ENCODE results near the gene DNAH6.

DNAH6 gene

GRCh38 chr2:84636080-84636971, 120.0 kb downstream of the DNAH6 start:
- DNase-seq (ENCODE audit: low spot score): no peak

- DNase-seq (ENCODE audit: low spot score): no peak
Observed at GRCh38 chr2:84639751-84640150, 123.5 kb downstream of the DNAH6 start.

GRCh38 chr2:84640411-84640810, 124.1 kb downstream of the DNAH6 start:
- DNase-seq (ENCODE audit: low spot score): no peak

- no peak for DNase-seq (ENCODE audit: low spot score)
Observed at GRCh38 chr2:84641021-84641420, 124.7 kb downstream of the DNAH6 start.

- DNase-seq (ENCODE audit: low spot score): no peak
Observed at GRCh38 chr2:84643991-84644390, 127.7 kb downstream of the DNAH6 start.

GRCh38 chr2:84646514-84646913, 130.2 kb downstream of the DNAH6 start:
- DNase-seq (ENCODE audit: low spot score): no peak

- no peak for DNase-seq (ENCODE audit: low spot score)
Observed at GRCh38 chr2:84647267-84647666, 131.0 kb downstream of the DNAH6 start.

GRCh38 chr2:84649058-84649457, 132.8 kb downstream of the DNAH6 start:
- DNase-seq (ENCODE audit: low spot score): no peak

GRCh38 chr2:84649487-84650142, 133.3 kb downstream of the DNAH6 start:
- no peak for DNase-seq (ENCODE audit: low spot score)

- DNase-seq (ENCODE audit: low spot score): no peak
Observed at GRCh38 chr2:84652431-84652830, 136.1 kb downstream of the DNAH6 start.

- no peak for DNase-seq (ENCODE audit: low spot score)
Observed at GRCh38 chr2:84653302-84653701, 137.0 kb downstream of the DNAH6 start.

GRCh38 chr2:84654414-84654813, 138.1 kb downstream of the DNAH6 start:
- no peak for DNase-seq (ENCODE audit: low spot score)

- DNase-seq (ENCODE audit: low spot score): no peak
Observed at GRCh38 chr2:84669122-84669521, 152.8 kb downstream of the DNAH6 start.

- DNase-seq (ENCODE audit: low spot score): no peak
Observed at GRCh38 chr2:84674099-84674498, 157.8 kb downstream of the DNAH6 start.

- no peak for DNase-seq (ENCODE audit: low spot score)
Observed at GRCh38 chr2:84674586-84674985, 158.3 kb downstream of the DNAH6 start.

- DNase-seq (ENCODE audit: low spot score): peak; percentile 32
Observed at GRCh38 chr2:84676295-84676694, 160.0 kb downstream of the DNAH6 start.

GRCh38 chr2:84678214-84678613, 161.9 kb downstream of the DNAH6 start:
- DNase-seq (ENCODE audit: low spot score): no peak

- no peak for DNase-seq (ENCODE audit: low spot score)
Observed at GRCh38 chr2:84686783-84687476, 170.6 kb downstream of the DNAH6 start.

GRCh38 chr2:84687498-84688149, 171.3 kb downstream of the DNAH6 start:
- DNase-seq (ENCODE audit: low spot score): no peak

GRCh38 chr2:84690225-84690624, 173.9 kb downstream of the DNAH6 start:
- DNase-seq (ENCODE audit: low spot score): no peak

- DNase-seq (ENCODE audit: low spot score): no peak
Observed at GRCh38 chr2:84694088-84694622, 177.9 kb downstream of the DNAH6 start.

GRCh38 chr2:84697895-84698294, 181.6 kb downstream of the DNAH6 start:
- DNase-seq (ENCODE audit: low spot score): no peak
